IMR-90 (cell line): ENCODE measurements around the gene MGRN1. TPM values are rescaled to one million over a fixed set of nuclear protein-coding genes. Genes with fewer than 3 reads are reported as not detected.

Experiments used
- ATAC-seq: fragments of 200-7000 bp; cut with Tn5 transposase; 2 replicates; pipeline ENCODE4 v1.9.1; 2020; ENCODE audit warnings: low read depth, mild to moderate bottlenecking, moderate library complexity
- BruUV-seq: library from RNA; stranded (reverse); fragments of 400-500 nt; replicated peaks from 2 replicates; lab custom pipeline; 2021; lab: Mats Ljungman, UMichigan
- CTCF ChIA-PET: fragments of 300-600 bp; formaldehyde crosslinking; extraction: SDS; loops from one replicate; lab custom pipeline; 2021; ENCODE audit warnings: antibody characterized with exemption; lab: Yijun Ruan, JAX
- POLR2A ChIA-PET: fragments of 300-600 bp; sonication (Branson Sonifier 250); formaldehyde crosslinking; loops from one replicate; lab custom pipeline; 2022; ENCODE audit warnings: antibody characterized with exemption; ENCODE audit not compliant: unreplicated experiment; lab: Charles Lee
- DNase-seq: peaks from one replicate; pipeline ENCODE4 v3.0.0; 2013
- H2AFZ ChIP-seq: replicated peaks from 2 replicates; pipeline ENCODE3; 2013; ENCODE audit warnings: low read length, mild to moderate bottlenecking; ENCODE audit not compliant: poor library complexity
- H2AK5ac ChIP-seq: 2 replicates; pipeline ENCODE4 v1.6.1; 2013; ENCODE audit warnings: low read depth, low read length, inconsistent platforms
- H2AK9ac ChIP-seq: replicated peaks from 2 replicates; pipeline ENCODE3; 2013; ENCODE audit warnings: mild to moderate bottlenecking, low read depth, low read length, moderate library complexity; ENCODE audit not compliant: poor library complexity
- H2BK120ac ChIP-seq: 2 replicates; pipeline ENCODE4 v1.6.1; 2013; ENCODE audit warnings: low read depth, low read length, inconsistent platforms
- H2BK15ac ChIP-seq: 3 replicates; pipeline ENCODE4 v1.6.1; 2013; ENCODE audit warnings: low read depth, low read length, inconsistent platforms
- H2BK20ac ChIP-seq: 2 replicates; pipeline ENCODE4 v1.6.1; 2013; ENCODE audit warnings: low read depth, mild to moderate bottlenecking, inconsistent platforms, low read length, moderate library complexity
- H2BK5ac ChIP-seq: 2 replicates; pipeline ENCODE4 v1.6.1; 2013; ENCODE audit warnings: mild to moderate bottlenecking, low read depth, low read length, inconsistent platforms; ENCODE audit not compliant: poor library complexity, severe bottlenecking
- H3K14ac ChIP-seq: replicated peaks from 2 replicates; pipeline ENCODE4 v1.6.1; 2013; ENCODE audit warnings: low read depth, low read length, inconsistent platforms
- H3K18ac ChIP-seq: 2 replicates; pipeline ENCODE4 v1.6.1; 2013; ENCODE audit warnings: low read depth, low read length, control low read depth
- H3K23ac ChIP-seq: 2 replicates; pipeline ENCODE4 v1.6.1; 2013; ENCODE audit warnings: low read depth, low read length, inconsistent platforms
- H3K27ac ChIP-seq: 2 replicates; pipeline ENCODE4 v1.5.1; 2013; ENCODE audit warnings: mild to moderate bottlenecking, control low read depth, low read length; ENCODE audit not compliant: insufficient read depth
- H3K27me3 ChIP-seq: 2 replicates; pipeline ENCODE4 v1.6.1; 2013; ENCODE audit warnings: low read length; ENCODE audit not compliant: control insufficient read depth, insufficient read depth
- H3K36me3 ChIP-seq: 2 replicates; pipeline ENCODE4 v1.6.1; 2013; ENCODE audit warnings: low read length, mixed read lengths; ENCODE audit not compliant: control insufficient read depth, insufficient read depth
- H3K4ac ChIP-seq: 2 replicates; pipeline ENCODE4 v1.6.1; 2013; ENCODE audit warnings: low read depth, low read length, inconsistent platforms
- H3K4me1 ChIP-seq: 2 replicates; pipeline ENCODE4 v1.6.1; 2013; ENCODE audit warnings: low read length, mixed read lengths; ENCODE audit not compliant: control insufficient read depth, insufficient read depth
- H3K4me2 ChIP-seq: 2 replicates; pipeline ENCODE4 v1.6.1; 2013; ENCODE audit warnings: low read depth, mild to moderate bottlenecking, control low read depth, low read length, moderate library complexity
- H3K4me3 ChIP-seq: 2 replicates; pipeline ENCODE4 v1.5.1; 2013; ENCODE audit warnings: low read depth, mild to moderate bottlenecking, control low read depth, low read length, moderate library complexity; ENCODE audit not compliant: insufficient read depth
- H3K56ac ChIP-seq: 2 replicates; pipeline ENCODE4 v1.6.1; 2013; ENCODE audit warnings: low read length, inconsistent platforms; ENCODE audit not compliant: insufficient read depth; ENCODE audit errors: extremely low read depth
- H3K79me1 ChIP-seq, 2 experiments: 2 replicates each; pipeline ENCODE4 v1.6.1; 2013; ENCODE audit warnings: low read length in 2 of 2, inconsistent platforms in 1 of 2, low read depth in 1 of 2
- H3K9ac ChIP-seq: 2 replicates; pipeline ENCODE4 v1.6.1; 2013; ENCODE audit warnings: low read depth, low read length, control low read depth
- H3K9me1 ChIP-seq: 2 replicates; pipeline ENCODE4 v1.6.1; 2013; ENCODE audit warnings: low read length, inconsistent platforms; ENCODE audit not compliant: insufficient read depth
- H3K9me3 ChIP-seq: 2 replicates; pipeline ENCODE4 v1.6.1; 2013; ENCODE audit warnings: low read length; ENCODE audit not compliant: control insufficient read depth, insufficient read depth
- H4K20me1 ChIP-seq: 2 replicates; pipeline ENCODE4 v1.6.1; 2013; ENCODE audit warnings: low read length, inconsistent platforms; ENCODE audit not compliant: insufficient read depth
- H4K5ac ChIP-seq: 2 replicates; pipeline ENCODE4 v1.6.1; 2013; ENCODE audit warnings: mild to moderate bottlenecking, low read depth, low read length, control low read depth
- H4K8ac ChIP-seq, 2 experiments: 2 replicates each; pipeline ENCODE4 v1.6.1; 2013; ENCODE audit warnings: low read depth in 2 of 2, low read length in 2 of 2, control low read depth in 1 of 2, inconsistent platforms in 1 of 2
- H4K91ac ChIP-seq: 2 replicates; pipeline ENCODE4 v1.6.1; 2013; ENCODE audit warnings: low read depth, low read length, inconsistent platforms; ENCODE audit not compliant: insufficient read depth
- BHLHE40 ChIP-seq: fragments of 150-350 bp; IDR thresholded peaks from 2 replicates; pipeline ENCODE4 v1.6.1; 2016; ENCODE audit warnings: mild to moderate bottlenecking, low read depth, low read length
- CEBPB ChIP-seq: IDR thresholded peaks from 2 replicates; pipeline ENCODE4 v1.6.1; 2012; ENCODE audit warnings: low read depth, low read length, improper control_type of control experiment
- CHD1 ChIP-seq: IDR thresholded peaks from 2 replicates; pipeline ENCODE4 v1.6.1; 2012; ENCODE audit warnings: low read depth, low read length, improper control_type of control experiment
- CTCF ChIP-seq: conservative IDR thresholded peaks from 2 replicates; pipeline ENCODE4 v1.5.1; 2012; ENCODE audit warnings: mild to moderate bottlenecking, low read depth, low read length, improper control_type of control experiment
- MAFK ChIP-seq: IDR thresholded peaks from 2 replicates; pipeline ENCODE4 v1.6.1; 2012; ENCODE audit warnings: low read depth, low read length, improper control_type of control experiment
- MAZ ChIP-seq: IDR thresholded peaks from 2 replicates; pipeline ENCODE4 v1.6.1; 2012; ENCODE audit warnings: low read depth, mild to moderate bottlenecking, low read length, improper control_type of control experiment, moderate library complexity, borderline replicate concordance
- MXI1 ChIP-seq: IDR thresholded peaks from 2 replicates; pipeline ENCODE4 v1.6.1; 2012; ENCODE audit warnings: low read depth, mild to moderate bottlenecking, low read length, moderate library complexity, borderline replicate concordance
- RAD21 ChIP-seq: IDR thresholded peaks from 2 replicates; pipeline ENCODE4 v1.6.1; 2012; ENCODE audit warnings: low read length, improper control_type of control experiment
- RFX5 ChIP-seq: IDR thresholded peaks from 2 replicates; pipeline ENCODE4 v1.8.0; 2012; ENCODE audit warnings: low read depth, mild to moderate bottlenecking, low read length, moderate library complexity
- SMC3 ChIP-seq: fragments of 150-350 bp; IDR thresholded peaks from 2 replicates; pipeline ENCODE4 v1.6.1; 2016; ENCODE audit warnings: low read depth, mild to moderate bottlenecking, antibody characterized with exemption, low read length, moderate library complexity
- USF2 ChIP-seq: fragments of 150-350 bp; IDR thresholded peaks from 2 replicates; pipeline ENCODE4 v1.6.1; 2017; ENCODE audit warnings: mild to moderate bottlenecking, antibody characterized with exemption, low read length, low read depth
- WGBS, 2 experiments: methylation state at CpG; one replicate each; pipeline versions ENCODE4 v1.1.5 to v1.1.7; 2013; ENCODE audit warnings: missing lambda C conversion rate in 2 of 2; ENCODE audit not compliant: insufficient read length in 1 of 2; ENCODE audit errors: extremely low coverage in 2 of 2; 5-methylcytosine and 5-hydroxymethylcytosine counted together
- dilution Hi-C: fragments of 300-500 bp; cut with HindIII; formaldehyde crosslinking; loops from one replicate; pipeline ENCODE4 v1.14.3; 2018; ENCODE audit warnings: low sequenced_read_pairs; ENCODE audit not compliant: unreplicated experiment
- in situ Hi-C: fragments of 300-500 bp; cut with MboI; formaldehyde crosslinking; loops from 3 replicates; pipeline ENCODE4 v1.14.3; 2019; ENCODE audit warnings: low sequenced_read_pairs, inconsistent platforms, mixed read lengths
- intact Hi-C: fragments of 100-400 bp; cut with micrococcal nuclease; formaldehyde crosslinking; loops from 2 replicates; pipeline ENCODE4 v1.10.0; 2022
- polyA plus RNA-seq, 3 experiments: library from polyadenylated mRNA; depleted of rRNA; stranded (reverse); fragments of >200 nt; gene quantifications; 2 replicates each; pipeline ENCODE4 v1.2.3, GENCODE V29; 2012; ENCODE audit warnings: low replicate concordance in 1 of 3
- total RNA-seq: library from RNA; depleted of rRNA; stranded (reverse); fragments of >200 nt; gene quantifications from 2 replicates; pipeline ENCODE4 v1.2.3, GENCODE V29; 2012

Gene MGRN1
- total and polyA plus RNA-seq, 2 of the 4 experiments (the other 2 are of a cell fraction), result 11.7 to 32.7 TPM

GRCh38 chr16:4683255-4684057, 58.8 kb downstream of the MGRN1 start:
- CTCF ChIA-PET, result interaction anchor here (0.6 to 1.6 kb wide), 2 partner anchors 13 to 183 kb away, joined by 4 read pairs; no protein-coding TSS in a partner anchor
- Histone ChIP-seq H3K4ac (no peak overlapping the region), H3K27ac (no peak overlapping the region), H2BK5ac (no peak overlapping the region), H2AK9ac (no peak overlapping the region), H2AFZ (no peak overlapping the region), H4K20me1 (no peaks in the 10 kb centered on the region; the same call in 1 of the 2 replicates), H3K9me1 (no peaks in the 10 kb centered on the region), H2BK120ac (no peak overlapping the region), H3K18ac (no peak overlapping the region), H4K91ac (no peak overlapping the region), H2BK15ac (no peak overlapping the region), H3K9ac (no peak overlapping the region), H3K36me3 (peaks cover 68% of the 10 kb centered on the region), H3K56ac (no peak overlapping the region), H3K79me1 (peaks cover 0 to 14% of the 10 kb centered on the region in 2 experiments; a peak in 1 of 4 replicates), H4K5ac (no peak overlapping the region), H3K4me3 (no peak overlapping the region), H3K4me1 (peaks cover 2% of the 10 kb centered on the region; the same call in 1 of the 2 replicates), H3K23ac (no peak overlapping the region), H3K4me2 (no peak overlapping the region), H2BK20ac (no peak overlapping the region), H3K9me3 (no peaks in the 10 kb centered on the region), H3K27me3 (no peaks in the 10 kb centered on the region), H3K14ac (no peak overlapping the region), H2AK5ac (no peak overlapping the region), H4K8ac (no peak overlapping the region)
- DNase-seq (no peak), ATAC-seq (no peak)
- intact Hi-C loops (no loop called here), dilution Hi-C loops (no loop called here), in situ Hi-C loops (no loop called here)
- TF ChIP-seq MXI1, result no peak
- TF ChIP-seq MAZ, result no peak
- no peak for TF ChIP-seq MAFK
- no peak for TF ChIP-seq CEBPB
- TF ChIP-seq RFX5, result no peak
- no peak for TF ChIP-seq USF2
- no peak for TF ChIP-seq CTCF
- no peak for TF ChIP-seq SMC3
- no peak for TF ChIP-seq CHD1
- no peak for TF ChIP-seq BHLHE40
- TF ChIP-seq RAD21, result no peak
- no TSS peak for BruUV-seq
- 85% methylated on average over 7 of the region's 17 CpGs; no CpG with 5 or more reads in 1 of the 2 experiments for WGBS, 2 experiments
- POLR2A ChIA-PET, result no interaction called here
